SK-N-SH treated with all-trans-retinoic acid at 6 μM for 48 hours (cell line): ENCODE measurements around the gene REV3L.

ENCODE experiments used
- ATAC-seq: fragments of 200-7000 bp; cut with Tn5 transposase; 3 replicates; pipeline ENCODE4 v1.9.1; 2020; ENCODE audit warnings: mild to moderate bottlenecking, moderate library complexity
- ARNTL ChIP-seq: fragments of 450-650 bp; formaldehyde crosslinking; IDR thresholded peaks from 2 replicates; pipeline ENCODE4 v1.5.0; 2020; ENCODE audit warnings: low read depth, mild to moderate bottlenecking, moderate library complexity, borderline replicate concordance
- BACH2 ChIP-seq: fragments of 250-450 bp; sonication (Bioruptor Pico); IDR thresholded peaks from 2 replicates; pipeline ENCODE4 v1.9.0; 2021; ENCODE audit warnings: mild to moderate bottlenecking, borderline replicate concordance
- CREB5 ChIP-seq: fragments of 250-450 bp; sonication (Bioruptor Pico); IDR thresholded peaks from 2 replicates; pipeline ENCODE4 v1.5.1; 2020; ENCODE audit warnings: low read depth, mild to moderate bottlenecking, moderate library complexity
- CSDC2 ChIP-seq: fragments of 250-450 bp; sonication (Bioruptor Pico); IDR thresholded peaks from 2 replicates; pipeline ENCODE4 v1.5.0; 2020; ENCODE audit warnings: mild to moderate bottlenecking, moderate library complexity
- ESRRG ChIP-seq: fragments of 250-450 bp; sonication (Bioruptor Pico); IDR thresholded peaks from 2 replicates; pipeline ENCODE4 v1.6.1; 2021; ENCODE audit warnings: mild to moderate bottlenecking
- GLIS3 ChIP-seq: fragments of 250-450 bp; sonication (Bioruptor Pico); IDR thresholded peaks from 2 replicates; pipeline ENCODE4 v1.5.0; 2020; ENCODE audit warnings: mild to moderate bottlenecking, moderate library complexity
- ISL1 ChIP-seq: fragments of 250-450 bp; sonication (Bioruptor Pico); IDR thresholded peaks from 2 replicates; pipeline ENCODE4 v2.1.2; 2022; ENCODE audit warnings: mild to moderate bottlenecking, moderate library complexity
- OSR1 ChIP-seq: fragments of 250-450 bp; sonication (Bioruptor Pico); IDR thresholded peaks from 2 replicates; pipeline ENCODE4 v1.8.0; 2022; ENCODE audit warnings: moderate library complexity, mild to moderate bottlenecking, inconsistent platforms
- PATZ1 ChIP-seq: fragments of 250-450 bp; sonication (Bioruptor Pico); IDR thresholded peaks from 2 replicates; pipeline ENCODE4 v1.8.0; 2020; ENCODE audit warnings: mild to moderate bottlenecking, moderate library complexity, borderline replicate concordance
- PPARA ChIP-seq: fragments of 250-450 bp; sonication (Bioruptor Pico); IDR thresholded peaks from 2 replicates; pipeline ENCODE4 v1.5.0; 2020; ENCODE audit warnings: mild to moderate bottlenecking, borderline replicate concordance
- RARB ChIP-seq: fragments of 250-450 bp; sonication (Bioruptor Pico); IDR thresholded peaks from 2 replicates; pipeline ENCODE4 v1.8.0; 2021; ENCODE audit warnings: mild to moderate bottlenecking, moderate library complexity
- SNAI2 ChIP-seq: fragments of 250-450 bp; sonication (Bioruptor Pico); IDR thresholded peaks from 2 replicates; pipeline ENCODE4 v1.5.0; 2020; ENCODE audit warnings: mild to moderate bottlenecking, moderate library complexity
- TCF4 ChIP-seq: fragments of 250-450 bp; sonication (Bioruptor Pico); IDR thresholded peaks from 2 replicates; pipeline ENCODE4 v1.8.0; 2021; ENCODE audit warnings: mild to moderate bottlenecking, moderate library complexity, borderline replicate concordance
- TOX ChIP-seq: fragments of 250-450 bp; sonication (Bioruptor Pico); IDR thresholded peaks from 2 replicates; pipeline ENCODE4 v1.8.0; 2021; ENCODE audit warnings: mild to moderate bottlenecking, moderate library complexity, borderline replicate concordance
- ZC3H10 ChIP-seq: fragments of 250-450 bp; sonication (Bioruptor Pico); IDR thresholded peaks from 2 replicates; pipeline ENCODE4 v1.5.1; 2021; ENCODE audit warnings: mild to moderate bottlenecking, moderate library complexity
- ZFP30 ChIP-seq: fragments of 450-650 bp; formaldehyde crosslinking; IDR thresholded peaks from 2 replicates; pipeline ENCODE4 v1.5.0; 2022; ENCODE audit warnings: mild to moderate bottlenecking, moderate library complexity
- ZNF565 ChIP-seq: fragments of 450-650 bp; formaldehyde crosslinking; conservative IDR thresholded peaks from 2 replicates; pipeline ENCODE4 v1.5.0; 2020; ENCODE audit warnings: low read depth, mild to moderate bottlenecking, moderate library complexity
- ZNF70 ChIP-seq: fragments of 450-650 bp; formaldehyde crosslinking; IDR thresholded peaks from 2 replicates; pipeline ENCODE4 v1.5.0; 2020; ENCODE audit warnings: mild to moderate bottlenecking, moderate library complexity
- ZNF8 ChIP-seq: fragments of 450-650 bp; formaldehyde crosslinking; IDR thresholded peaks from 2 replicates; pipeline ENCODE4 v1.5.0; 2020; ENCODE audit warnings: mild to moderate bottlenecking, moderate library complexity
- TF ChIP-seq, protein P1 (sequence below): fragments of 250-450 bp; sonication (Bioruptor Pico); IDR thresholded peaks from 2 replicates; pipeline ENCODE4 v1.8.0; 2021; ENCODE audit warnings: low read depth, mild to moderate bottlenecking, moderate library complexity, borderline replicate concordance
- TF ChIP-seq, protein P2 (sequence below): fragments of 250-450 bp; sonication (Bioruptor Pico); IDR thresholded peaks from 2 replicates; pipeline ENCODE4 v1.5.1; 2021; ENCODE audit warnings: mild to moderate bottlenecking, moderate library complexity

REV3L gene

GRCh38 chr6:111437573-111437972, 45.4 kb downstream of the REV3L start:
- no peak for ATAC-seq
- TF ChIP-seq ARNTL: no peak
- TF ChIP-seq, protein P1, sequence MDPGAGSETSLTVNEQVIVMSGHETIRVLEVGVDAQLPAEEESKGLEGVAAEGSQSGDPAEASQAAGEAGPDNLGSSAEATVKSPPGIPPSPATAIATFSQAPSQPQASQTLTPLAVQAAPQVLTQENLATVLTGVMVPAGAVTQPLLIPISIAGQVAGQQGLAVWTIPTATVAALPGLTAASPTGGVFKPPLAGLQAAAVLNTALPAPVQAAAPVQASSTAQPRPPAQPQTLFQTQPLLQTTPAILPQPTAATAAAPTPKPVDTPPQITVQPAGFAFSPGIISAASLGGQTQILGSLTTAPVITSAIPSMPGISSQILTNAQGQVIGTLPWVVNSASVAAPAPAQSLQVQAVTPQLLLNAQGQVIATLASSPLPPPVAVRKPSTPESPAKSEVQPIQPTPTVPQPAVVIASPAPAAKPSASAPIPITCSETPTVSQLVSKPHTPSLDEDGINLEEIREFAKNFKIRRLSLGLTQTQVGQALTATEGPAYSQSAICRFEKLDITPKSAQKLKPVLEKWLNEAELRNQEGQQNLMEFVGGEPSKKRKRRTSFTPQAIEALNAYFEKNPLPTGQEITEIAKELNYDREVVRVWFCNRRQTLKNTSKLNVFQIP (CRISPR knock-in tag): no peak
- TF ChIP-seq SNAI2 (CRISPR knock-in tag): no peak
- no peak for TF ChIP-seq ZNF70 (CRISPR knock-in tag)

- TF ChIP-seq RARB (CRISPR knock-in tag) (no peak), ZC3H10 (CRISPR knock-in tag) (no peak), ARNTL (no peak), PPARA (CRISPR knock-in tag) (no peak), ISL1 (no peak), CREB5 (no peak), GLIS3 (no peak), PATZ1 (CRISPR knock-in tag) (no peak), ESRRG (CRISPR knock-in tag) (no peak), TCF4 (no peak), ZNF565 (CRISPR knock-in tag) (no peak), OSR1 (CRISPR knock-in tag) (no peak), ZNF8 (no peak), BACH2 (CRISPR knock-in tag) (no peak), ZNF70 (CRISPR knock-in tag) (no peak)
- TF ChIP-seq, protein P1 (CRISPR knock-in tag): no peak
- TF ChIP-seq, protein P2, sequence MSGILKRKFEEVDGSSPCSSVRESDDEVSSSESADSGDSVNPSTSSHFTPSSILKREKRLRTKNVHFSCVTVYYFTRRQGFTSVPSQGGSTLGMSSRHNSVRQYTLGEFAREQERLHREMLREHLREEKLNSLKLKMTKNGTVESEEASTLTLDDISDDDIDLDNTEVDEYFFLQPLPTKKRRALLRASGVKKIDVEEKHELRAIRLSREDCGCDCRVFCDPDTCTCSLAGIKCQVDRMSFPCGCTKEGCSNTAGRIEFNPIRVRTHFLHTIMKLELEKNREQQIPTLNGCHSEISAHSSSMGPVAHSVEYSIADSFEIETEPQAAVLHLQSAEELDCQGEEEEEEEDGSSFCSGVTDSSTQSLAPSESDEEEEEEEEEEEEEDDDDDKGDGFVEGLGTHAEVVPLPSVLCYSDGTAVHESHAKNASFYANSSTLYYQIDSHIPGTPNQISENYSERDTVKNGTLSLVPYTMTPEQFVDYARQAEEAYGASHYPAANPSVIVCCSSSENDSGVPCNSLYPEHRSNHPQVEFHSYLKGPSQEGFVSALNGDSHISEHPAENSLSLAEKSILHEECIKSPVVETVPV (CRISPR knock-in tag): no peak
- TF ChIP-seq, all 23 proteins: peak for 0
- no peak for ATAC-seq
Observed at GRCh38 chr6:111432511-111432910, 50.5 kb downstream of the REV3L start.

- TF ChIP-seq ZFP30 (CRISPR knock-in tag): no peak
- no peak for TF ChIP-seq ESRRG (CRISPR knock-in tag)
- no peak for TF ChIP-seq OSR1 (CRISPR knock-in tag)
- no peak for TF ChIP-seq CSDC2
- TF ChIP-seq BACH2 (CRISPR knock-in tag): no peak
- TF ChIP-seq RARB (CRISPR knock-in tag): no peak
- TF ChIP-seq ZNF8: no peak
- TF ChIP-seq ZNF70 (CRISPR knock-in tag): no peak
- no peak for TF ChIP-seq CREB5
- no peak for TF ChIP-seq PPARA (CRISPR knock-in tag)
- TF ChIP-seq TOX: no peak
- no peak for ATAC-seq
Observed at GRCh38 chr6:111430605-111431376, 52.2 kb downstream of the REV3L start.
